ENCODE data around the gene ECT2. TPM values are rescaled to one million over a fixed set of nuclear protein-coding genes. Genes with fewer than 3 reads are reported as not detected.

ECT2 gene
- total and polyA plus RNA-seq, 2 of the 8 experiments (the other 6 are each of a cell fraction or from before 2014, with no cell fraction given): 19.5 to 88.7 TPM

DNA sequence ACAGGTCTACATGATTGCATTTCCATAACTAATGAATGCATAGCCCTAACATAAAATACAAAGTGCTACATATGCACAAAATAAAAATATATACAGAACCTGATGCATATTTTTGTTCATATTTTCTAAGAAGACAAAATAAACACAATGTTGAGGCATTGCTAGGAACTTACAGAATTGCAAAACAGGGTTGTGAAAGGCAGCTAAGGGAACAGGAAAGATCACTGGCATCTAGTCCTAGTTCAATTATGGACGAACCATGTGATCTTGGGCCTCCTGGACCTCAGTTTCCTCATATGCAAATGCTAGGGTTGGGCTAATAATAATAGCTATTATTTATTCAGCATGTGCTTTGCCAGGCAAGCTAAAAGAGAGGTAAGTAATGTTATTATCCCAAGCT lies 24.1 kb upstream of the ECT2 start (continued):
- no peak for TF ChIP-seq CBX8 (IDR thresholded peaks at IDR 0.05; ENCODE audit: borderline replicate concordance, low read depth, low read length)
